ENCODE data around the gene EPB41L4B.
"Not testable (repeated sequence)": the region's sequence is repeated elsewhere in the genome, so short reads cannot be mapped to it uniquely, and the experiment has no call there.

Gene EPB41L4B

DNA sequence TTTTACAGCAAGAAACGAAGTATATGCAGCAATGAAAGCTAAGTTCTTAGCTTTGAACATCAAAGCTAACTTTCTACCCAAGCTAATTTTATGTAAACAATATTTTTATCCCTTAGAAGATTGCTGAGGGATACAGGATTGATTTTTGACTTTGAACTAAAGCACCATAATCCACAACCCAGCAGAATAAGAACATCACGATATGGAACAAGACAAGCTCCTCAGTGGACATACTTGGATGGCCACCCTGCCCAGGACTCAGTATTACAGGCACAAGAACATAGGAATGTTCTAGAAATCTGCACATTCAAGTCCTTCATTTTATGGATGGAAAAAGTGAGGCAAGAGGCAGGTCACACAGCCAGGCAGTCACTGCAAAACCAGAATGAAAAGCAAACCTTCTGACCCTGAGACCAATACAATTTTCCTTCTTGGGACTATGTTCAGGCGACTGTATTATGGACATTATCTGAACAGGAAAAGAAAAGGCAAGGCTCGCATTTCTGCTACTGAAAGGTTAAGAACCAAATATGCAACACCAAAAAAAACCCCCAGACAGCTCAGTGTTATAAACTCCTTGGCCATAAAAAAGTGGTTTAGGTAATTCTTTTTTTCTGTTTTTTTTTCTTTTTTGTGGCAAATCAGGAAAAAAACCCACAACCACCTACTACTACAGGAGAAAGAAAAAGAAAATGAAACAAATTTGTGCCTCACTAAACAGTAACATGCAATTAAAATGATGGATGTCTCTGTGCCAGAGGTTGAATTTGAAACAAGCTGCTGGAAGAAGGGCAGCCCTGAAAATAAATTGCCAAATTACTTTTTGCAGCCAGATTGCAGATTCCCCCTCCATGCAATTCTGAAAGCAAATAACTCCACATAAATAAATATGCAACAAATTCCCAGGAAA lies 25.4 kb downstream of the EPB41L4B start:
- no peak for DNase-seq

DNA sequence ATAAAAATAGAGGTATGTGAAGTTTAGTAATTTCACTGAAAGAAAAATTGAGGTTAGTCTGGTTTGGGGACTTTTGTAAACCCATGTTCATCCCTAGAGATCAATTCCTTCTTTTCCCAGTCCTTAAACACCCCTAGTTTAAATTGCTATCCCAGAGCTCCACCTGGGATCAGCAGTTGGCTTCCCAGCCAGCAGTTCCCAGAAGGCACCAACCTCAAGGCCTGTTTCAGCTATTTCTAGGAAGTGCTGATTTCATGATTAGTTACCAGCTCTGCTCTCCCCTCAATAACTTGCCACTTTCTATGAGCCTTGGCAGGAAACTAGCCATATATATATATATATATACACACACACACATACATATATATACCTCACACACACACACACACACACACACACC lies 30.5 kb downstream of the EPB41L4B start:
- DNase-seq, result no peak

DNA sequence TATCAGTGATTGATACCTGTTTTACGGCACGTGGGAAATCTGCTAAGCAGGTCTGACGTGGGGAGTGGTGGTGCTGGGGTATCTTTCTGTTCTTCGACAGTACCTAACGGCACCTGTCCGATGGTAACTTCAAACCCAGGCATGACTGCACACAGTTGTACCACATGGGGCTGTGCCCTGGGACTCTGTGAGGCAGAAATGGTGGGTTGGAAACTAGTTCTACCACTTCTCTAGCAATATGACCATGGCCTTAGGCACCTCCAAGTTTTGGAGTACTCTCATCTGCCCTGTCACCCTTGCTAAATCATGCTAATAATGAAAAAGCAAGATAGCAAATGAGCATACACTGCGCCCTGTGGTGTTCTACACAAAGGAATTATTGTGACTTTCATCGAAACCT lies 30.9 kb downstream of the EPB41L4B start:
- no peak for DNase-seq

DNA sequence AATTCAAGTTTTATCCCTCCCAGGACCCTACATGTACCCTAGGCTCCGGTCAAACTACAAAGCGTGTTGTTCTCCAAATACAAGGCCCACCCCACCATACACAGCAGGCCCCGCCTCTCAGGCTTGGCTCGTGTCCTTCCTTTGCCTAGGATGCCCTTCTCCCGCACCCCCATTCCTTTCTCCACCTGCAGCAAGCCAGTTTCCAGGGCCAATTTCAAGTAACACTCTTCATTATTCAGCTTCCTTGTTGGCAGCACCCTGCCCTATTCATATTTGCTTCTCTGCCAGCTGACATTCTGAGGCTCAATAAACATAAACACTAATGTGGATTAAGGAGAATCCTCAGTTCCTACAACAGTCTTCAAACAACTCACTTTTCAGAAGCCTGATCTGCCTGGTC lies 31.7 kb downstream of the EPB41L4B start:
- DNase-seq, result no peak

DNA sequence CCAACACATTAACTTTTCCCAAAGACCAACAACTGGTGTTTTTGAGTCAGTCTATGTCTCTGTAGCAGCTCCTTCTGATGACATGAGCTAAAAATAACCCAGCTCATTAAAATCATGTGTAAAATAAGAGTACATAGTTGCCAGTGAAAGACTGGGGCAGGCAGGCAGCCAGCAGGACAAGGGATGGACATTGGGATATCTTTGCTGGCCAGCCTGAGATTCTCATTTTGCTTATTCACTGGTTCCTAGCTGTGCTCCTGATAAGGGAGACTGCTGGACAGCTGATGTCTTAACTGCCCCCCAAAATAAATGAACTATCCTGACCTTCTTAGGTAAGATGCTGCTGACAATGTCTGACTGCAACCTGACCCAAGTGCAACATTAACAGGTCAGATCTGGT lies 33.9 kb downstream of the EPB41L4B start:
- DNase-seq, result peak; percentile 28

DNA sequence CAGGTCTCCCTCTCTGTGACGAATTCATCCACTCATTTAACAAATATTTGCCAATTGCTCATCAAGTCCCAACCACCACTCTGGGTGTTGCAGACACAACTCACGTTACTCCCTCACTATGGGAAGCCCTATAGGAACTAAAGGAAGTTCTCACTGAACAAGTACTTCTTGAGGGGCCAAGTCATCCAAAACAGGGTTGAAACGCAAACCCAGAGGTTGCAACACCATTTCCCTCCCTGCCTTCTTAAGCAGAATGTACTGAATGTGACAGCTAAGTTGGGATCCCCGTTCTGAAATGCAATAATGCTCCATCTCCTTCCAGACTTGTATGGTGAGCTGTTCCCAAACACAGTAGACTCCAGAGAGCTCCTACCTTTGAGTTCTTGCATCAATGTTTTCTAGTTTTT lies 34.3 kb downstream of the EPB41L4B start:
- DNase-seq, result peak; percentile 76

DNA sequence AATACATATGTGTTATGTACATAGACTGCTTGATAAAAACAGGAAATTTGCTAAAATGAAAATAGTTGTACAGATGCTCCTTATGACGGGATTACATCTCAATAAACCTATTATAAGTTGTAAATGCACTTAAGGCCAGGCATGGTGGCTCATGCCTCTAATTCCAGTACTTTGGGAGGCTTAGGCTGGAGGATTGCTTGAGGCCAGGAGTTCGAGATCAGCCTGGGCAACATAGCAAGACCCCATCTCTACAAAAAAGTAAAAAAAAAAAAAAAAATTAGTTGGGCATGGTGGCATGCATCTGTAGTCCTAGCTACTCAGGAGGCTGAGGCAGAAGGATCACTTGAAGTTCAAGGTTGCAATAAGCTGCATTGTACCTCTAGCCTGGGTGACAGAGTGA lies 37.2 kb downstream of the EPB41L4B start:
- not testable (repeated sequence) for DNase-seq

DNA sequence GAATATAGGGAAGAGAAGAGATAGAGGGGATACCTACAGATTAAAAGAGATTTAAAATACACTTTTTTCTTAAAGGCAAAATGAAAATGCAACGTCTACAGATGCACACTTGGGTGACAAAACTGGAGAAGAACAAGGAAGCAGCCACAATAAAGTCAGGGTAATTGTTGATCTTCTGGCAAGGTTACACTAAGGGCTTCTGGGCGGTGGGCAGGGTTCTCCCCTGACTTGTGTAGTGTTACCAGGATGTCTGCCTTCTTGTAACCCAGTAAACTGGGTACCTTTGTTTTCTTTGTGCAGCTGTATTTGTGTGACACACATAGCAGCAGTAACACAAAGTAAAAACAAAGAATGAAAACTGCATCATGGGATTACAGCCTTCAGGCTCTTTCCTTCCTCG lies 37.8 kb downstream of the EPB41L4B start:
- DNase-seq, result no peak

DNA sequence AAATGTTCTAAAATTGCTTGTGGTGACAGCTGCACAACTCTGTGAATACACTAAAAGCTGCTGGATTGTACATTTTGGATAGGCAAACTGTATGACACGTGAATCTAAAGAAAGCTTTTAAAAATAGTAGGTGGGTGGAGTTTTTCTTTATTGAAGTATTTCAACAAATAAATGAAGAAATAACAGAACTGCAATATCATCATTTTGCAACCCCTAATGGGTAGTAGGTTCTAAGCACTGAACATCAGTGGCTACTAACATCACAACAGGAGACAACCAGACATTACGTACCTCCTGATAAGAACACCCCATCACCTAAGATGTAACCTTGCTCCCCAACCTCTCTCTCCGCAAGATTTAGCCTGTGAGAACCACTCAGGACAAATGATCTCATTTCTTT lies 38.6 kb downstream of the EPB41L4B start:
- DNase-seq, result no peak

DNA sequence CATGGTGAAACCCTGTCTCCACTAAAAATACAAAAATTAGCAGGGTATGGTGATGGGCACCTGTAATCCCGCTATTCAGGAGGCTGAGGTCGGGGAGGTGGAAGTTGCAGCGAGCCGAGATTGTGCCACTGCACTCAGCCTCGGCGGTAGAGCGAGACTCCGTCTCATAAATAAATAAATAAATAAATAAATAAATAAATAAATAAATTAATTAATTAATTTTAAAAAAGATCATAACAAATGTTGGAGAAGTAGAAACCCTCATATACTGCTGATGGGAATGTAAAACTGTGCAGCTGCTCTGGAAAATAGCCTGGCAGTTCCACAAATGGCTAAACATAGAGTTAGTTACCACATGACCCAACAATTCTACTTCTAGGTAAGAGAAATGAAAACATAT lies 39.3 kb downstream of the EPB41L4B start:
- no peak for DNase-seq

DNA sequence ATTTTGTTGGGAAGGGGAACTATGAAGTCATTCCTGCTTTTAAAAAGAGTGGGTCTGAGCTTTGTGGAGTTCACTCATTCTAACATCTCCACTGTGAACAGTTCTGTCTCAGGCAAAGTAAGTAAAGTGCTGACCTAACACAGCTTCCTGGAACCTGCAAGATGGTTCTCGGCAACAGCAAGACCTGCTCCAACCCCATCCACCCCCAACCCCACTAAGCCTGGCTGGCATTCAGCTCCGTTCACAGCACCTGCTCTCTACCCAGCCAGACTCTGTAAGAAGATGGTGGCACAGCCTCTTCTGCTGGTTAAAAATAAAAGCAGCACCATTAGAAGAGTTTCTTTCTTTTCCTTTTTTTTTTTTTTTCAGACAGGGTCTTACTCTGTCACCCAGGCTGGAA lies 42.0 kb downstream of the EPB41L4B start:
- DNase-seq, result no peak

DNA sequence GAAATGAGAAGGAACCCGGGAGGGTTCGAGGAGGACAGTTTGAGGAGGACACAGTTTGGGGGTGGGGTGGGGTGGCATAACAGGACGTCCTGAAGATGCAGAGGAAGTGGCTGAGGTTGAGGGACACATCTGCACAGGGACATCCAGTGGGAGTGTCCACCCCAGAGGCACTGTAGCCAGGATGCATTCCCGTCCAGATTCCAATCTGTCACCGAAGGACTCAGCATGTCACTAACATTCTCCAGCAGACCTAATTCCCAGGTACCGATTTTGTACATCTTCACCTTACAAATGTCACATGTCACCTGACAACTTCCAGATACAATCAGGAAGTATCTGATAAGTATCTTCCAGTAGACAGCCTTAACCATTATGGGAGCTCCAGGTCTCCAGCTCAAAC lies 42.6 kb downstream of the EPB41L4B start:
- no peak for DNase-seq

DNA sequence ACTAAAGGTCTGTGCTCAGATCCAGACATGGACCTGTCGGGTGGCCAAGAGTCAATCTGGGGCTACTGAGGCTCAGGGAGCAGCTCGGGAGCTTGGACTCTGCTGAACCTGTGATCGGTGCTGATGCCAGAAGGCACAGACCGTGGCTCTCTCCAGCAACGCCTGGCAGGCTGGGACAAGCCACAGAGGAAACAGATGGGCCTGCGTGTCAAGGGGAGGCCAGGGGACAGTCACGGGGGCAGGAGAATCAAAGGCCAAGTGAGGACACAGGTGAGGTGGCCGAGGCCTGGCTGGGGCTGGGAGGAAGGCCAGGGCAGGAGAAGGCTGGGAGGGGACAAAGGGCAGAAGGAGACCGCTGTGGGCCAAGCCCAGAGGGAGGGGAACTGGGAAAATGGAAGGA lies 43.4 kb downstream of the EPB41L4B start:
- DNase-seq, result no peak

DNA sequence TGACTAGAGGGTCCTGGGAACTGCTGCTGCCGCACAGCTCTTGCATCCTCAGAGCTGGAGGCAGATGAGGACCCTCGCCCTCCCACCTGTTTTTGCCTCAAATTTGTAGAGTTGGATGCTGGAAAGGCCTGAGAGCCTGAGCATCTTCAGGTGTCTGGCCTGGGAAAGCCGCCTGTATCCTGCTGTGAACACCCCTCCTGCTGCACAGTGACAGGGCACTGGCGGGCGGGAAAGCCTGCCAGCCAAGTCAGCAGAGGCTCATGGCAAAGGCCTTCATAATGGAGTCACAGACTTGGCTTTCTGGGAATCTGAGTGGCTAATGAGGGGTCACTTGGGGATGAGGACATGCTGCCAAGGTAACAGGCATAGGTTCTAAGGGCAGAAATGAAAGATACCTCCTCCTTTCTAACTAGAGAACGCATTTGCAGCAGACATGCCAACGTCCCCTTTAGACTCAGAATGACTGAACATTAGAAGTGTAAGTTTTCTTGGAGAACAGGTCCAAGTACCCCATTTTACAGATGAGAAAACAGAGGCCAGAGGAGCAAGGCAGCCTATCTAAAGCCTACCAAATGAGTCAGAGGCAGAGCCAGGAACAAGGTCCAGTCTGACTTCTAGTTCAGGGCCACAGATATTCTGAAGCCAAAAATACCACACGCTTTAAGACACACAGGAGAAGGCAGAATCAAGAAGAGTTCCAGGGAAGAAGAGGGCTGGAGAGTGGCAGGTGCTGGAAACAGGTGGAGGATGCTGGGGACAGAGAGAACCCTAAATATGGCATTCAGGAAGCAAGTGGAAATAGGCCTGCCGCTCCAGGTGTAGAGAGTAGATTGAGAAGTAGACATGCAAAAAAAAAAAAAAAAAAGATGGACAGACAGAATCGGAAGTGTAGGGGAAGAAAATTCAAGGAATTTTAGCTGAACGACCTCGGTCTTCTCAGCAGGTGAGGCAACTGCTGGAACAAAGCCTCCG lies 44.1 kb downstream of the EPB41L4B start:
- DNase-seq, result no peak

DNA sequence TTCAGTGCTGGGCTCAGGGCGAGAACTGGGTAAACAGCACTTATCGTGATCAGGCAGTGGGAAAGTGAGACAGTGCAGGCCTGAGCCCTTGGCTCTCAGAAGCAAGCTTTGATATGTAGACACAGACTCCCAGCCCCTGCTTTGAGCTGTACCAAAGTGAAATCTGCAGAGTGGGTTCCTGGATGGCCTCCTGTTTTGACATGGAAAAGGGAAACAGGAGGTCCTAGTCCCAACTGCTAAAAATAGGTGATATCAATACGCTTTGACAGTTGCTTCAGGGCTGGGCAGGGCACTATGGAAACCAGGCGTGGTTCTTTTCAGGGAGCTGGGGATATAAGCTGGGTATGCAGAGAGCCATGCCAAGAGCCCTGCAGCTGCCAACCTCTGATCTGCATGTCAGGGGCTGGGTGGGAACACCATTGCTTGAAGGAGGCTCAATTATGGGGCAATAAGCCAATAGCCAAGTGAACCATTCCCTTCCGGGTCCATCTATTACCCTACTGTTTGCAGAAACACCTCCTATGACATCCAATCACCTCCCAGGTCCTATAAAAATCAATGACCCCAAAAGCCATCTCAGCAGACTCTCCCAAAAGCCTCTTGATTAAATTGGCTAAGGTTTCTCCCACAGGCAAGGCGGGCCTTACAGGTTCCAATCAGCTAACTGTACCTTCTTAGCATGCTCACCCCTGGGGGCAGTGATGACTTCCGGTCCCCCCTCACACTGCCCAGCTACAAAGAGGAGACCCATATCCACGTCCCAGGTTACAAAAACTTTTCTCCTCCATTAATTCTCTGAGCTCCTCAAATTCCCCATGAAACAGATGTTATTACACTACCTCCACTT lies 45.8 kb downstream of the EPB41L4B start:
- DNase-seq, result no peak

DNA sequence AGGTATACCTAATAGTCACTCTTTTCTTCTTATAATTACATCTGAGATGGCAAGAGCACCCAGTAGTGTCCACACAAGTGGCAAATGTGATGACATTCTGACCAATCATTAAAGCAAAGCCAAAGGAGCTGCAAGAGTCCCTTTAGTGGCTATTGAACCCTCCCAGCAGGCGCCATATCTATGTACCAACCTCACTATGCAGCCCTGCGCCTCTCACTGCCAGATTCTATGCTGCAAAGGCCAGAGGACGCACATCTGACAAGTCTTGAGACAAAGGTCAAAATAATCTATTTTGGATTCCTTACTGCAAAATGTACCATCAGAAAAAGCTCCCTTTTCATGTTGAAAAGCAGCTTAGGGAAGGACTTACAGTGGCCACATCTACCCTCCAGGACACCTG lies 47.0 kb downstream of the EPB41L4B start:
- DNase-seq, result no peak

DNA sequence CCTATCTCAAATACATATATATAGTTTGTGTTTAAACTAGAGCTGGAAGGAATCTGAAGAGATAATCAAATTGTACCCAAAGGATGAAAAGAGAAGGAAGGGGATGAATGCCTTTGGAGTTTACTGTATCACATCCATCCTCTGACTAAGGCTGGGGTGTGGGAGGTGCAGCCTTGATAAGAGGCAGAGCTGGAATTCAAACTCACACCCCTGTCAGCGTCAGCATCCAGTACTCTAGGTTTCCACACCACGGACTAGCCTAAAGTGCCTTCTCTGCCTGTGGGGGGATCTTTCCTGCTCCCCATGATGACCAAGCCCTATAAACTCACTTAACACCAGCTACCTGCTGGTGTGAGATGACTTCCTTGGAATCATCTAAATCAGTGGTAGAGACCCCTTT lies 48.1 kb downstream of the EPB41L4B start:
- DNase-seq, result no peak

DNA sequence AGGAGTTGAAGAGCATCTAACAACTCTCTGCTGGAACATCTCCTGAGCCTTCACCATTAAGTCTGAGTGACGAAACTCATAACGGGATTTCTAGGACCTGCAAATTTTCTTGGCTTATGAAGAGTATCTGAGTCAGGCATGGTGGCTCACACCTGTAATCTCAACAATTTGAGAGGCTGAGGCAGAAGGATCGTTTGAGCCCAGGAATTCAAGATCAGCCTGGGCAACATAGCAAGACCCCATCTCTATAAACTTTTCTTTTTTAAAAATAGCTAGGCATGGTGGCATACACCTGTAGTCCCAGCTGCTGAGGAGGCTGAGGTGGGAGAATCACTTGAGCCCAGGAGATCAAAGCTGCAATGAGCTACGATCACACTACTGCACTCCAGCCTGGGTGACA lies 48.8 kb downstream of the EPB41L4B start:
- DNase-seq, result no peak

DNA sequence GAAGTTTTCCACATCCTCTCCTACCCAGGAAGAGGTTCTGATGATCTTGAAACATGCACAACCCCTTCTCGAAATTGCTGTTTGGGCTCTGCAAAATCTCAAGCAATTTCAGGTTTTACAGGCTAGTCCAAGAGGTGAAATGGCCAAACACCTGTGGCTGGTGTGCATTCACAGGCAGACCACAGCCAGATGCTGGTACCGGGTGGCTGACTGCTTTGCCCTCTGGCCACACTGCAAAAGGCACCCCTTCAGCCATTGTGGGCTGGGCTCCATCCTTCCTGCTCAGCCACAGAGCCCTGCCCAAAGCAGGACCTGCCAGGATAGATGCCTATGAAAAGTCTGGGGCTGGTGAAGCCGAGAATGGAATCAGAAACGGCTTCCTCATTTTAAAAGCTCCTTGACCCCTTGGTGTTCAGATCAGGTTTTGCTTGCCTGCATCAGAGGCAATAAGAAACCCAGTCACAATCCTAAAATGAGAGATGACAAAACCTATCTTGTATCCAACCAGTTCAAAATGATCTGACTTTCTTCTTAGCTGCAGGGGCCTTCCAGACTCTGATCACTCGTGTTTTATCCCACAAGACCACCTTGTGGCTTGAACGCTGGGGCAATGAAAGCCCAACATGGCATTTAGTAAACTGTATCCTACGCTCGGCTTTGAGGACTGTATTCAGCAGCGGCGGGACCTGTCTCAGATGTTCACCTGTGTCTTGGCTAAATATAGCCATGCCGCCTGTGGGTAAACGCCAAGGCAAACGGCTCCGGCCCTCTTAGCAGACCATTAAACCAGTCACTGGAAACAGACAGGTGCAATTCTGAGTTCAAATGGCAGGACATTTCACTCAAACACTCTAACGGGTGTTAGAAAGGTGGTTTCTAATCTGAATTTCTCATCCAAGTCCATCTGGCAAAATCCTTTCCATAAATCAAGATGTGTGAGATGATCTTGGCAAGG lies 49.6 kb downstream of the EPB41L4B start:
- no peak for DNase-seq

DNA sequence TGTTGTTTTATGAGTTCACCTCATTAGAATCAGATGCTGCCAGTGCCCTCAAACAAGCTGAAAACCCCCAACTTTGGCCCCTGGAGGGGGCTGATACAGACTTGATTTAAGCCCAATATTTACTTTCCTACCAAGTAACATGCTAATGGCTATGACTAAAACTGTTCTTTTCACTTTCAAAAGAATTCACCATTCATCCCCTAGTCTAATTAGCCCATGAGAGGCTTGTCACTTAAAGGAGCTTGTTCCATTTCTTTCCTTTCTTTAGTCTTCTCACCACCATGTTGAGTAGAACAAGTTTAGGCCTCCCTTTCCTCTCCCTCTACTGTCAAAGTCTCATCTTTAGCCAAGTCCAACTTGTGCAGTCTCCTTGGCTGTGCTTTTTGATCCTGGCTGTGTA lies 50.4 kb downstream of the EPB41L4B start:
- no peak for DNase-seq

DNA sequence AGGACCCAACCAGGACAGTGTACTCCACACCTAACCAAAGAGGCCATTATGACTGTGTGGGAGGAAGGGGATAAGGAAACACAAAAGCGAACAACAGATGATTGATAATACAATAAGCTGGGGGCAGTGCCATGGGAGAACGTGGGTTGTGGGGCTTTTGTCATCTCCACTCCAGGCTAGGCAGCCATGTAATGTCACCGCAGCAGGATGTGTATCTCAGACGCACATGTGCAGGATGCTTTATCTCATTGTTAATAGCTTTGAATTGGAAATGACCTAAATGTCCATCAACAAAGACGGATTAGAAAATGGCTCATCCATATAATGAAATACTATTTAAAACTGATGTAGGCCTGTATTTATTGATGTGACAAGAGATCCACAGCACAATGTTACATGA lies 51.0 kb downstream of the EPB41L4B start:
- no peak for DNase-seq

DNA sequence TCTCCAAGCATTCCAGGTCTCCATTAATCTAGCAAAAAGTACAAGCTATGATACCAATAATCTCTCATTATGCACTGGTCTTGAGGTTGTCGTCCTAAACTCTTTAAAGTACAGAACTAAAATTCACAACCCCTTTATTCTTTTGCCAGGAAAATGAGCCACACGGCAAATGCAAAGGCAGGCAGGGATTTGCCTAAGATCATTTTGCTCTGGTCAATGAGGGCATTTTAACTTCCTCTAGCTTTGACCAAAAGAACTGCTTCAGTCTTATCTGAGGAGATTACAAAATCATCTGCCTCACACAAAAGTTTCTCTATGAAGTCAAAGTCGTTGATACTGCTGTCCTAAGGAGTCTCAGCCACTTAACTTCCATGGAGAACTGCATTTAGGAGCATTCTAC lies 51.8 kb downstream of the EPB41L4B start:
- no peak for DNase-seq

All from fibroblast of skin of right quadriceps (primary cell).